Panc1 (cell line): ENCODE results near the gene FPR3. TPM values are rescaled to one million over a fixed set of nuclear protein-coding genes. Genes with fewer than 3 reads are reported as not detected.

Experiments
- ATAC-seq: fragments of 200-7000 bp; cut with Tn5 transposase; 2 replicates; pipeline ENCODE4 v1.9.1; 2020; ENCODE audit warnings: mild to moderate bottlenecking, moderate library complexity
- BruUV-seq: library from RNA; stranded (reverse); fragments of 400-500 nt; replicated peaks from 2 replicates; lab custom pipeline; 2021; lab: Mats Ljungman, UMichigan
- CTCF ChIA-PET: fragments of 300-600 bp; sonication (Branson Sonifier 250); formaldehyde crosslinking; loops from one replicate; lab custom pipeline; 2022; ENCODE audit warnings: antibody characterized with exemption; lab: Charles Lee
- POLR2A ChIA-PET: fragments of 300-600 bp; sonication (Branson Sonifier 250); formaldehyde crosslinking; loops from one replicate; lab custom pipeline; 2022; ENCODE audit warnings: antibody characterized with exemption; lab: Charles Lee
- DNase-seq: peaks from one replicate; pipeline ENCODE4 v3.0.0-alpha.2; 2010; ENCODE audit warnings: low read depth, low spot score
- H3K27ac ChIP-seq: 2 replicates; pipeline ENCODE4 v1.5.1; 2011; ENCODE audit warnings: mild to moderate bottlenecking, low read length, inconsistent platforms
- H3K27me3 ChIP-seq: fragments of 200-500 bp; sonication (Bioruptor generic); 2 replicates; pipeline ENCODE4 v1.6.0; 2014; ENCODE audit warnings: low read length, inconsistent platforms; ENCODE audit not compliant: control insufficient read depth, insufficient read depth
- H3K36me3 ChIP-seq: fragments of 200-500 bp; sonication (Bioruptor generic); 2 replicates; pipeline ENCODE4 v1.5.1; 2014; ENCODE audit warnings: inconsistent platforms, mild to moderate bottlenecking, low read length, moderate library complexity; ENCODE audit not compliant: control insufficient read depth, insufficient read depth
- H3K4me1 ChIP-seq: 2 replicates; pipeline ENCODE4 v1.5.1; 2011; ENCODE audit warnings: inconsistent platforms, mild to moderate bottlenecking, low read length, moderate library complexity; ENCODE audit not compliant: control insufficient read depth, insufficient read depth
- H3K4me3 ChIP-seq, 2 experiments: 2 replicates each; pipeline ENCODE4 v1.5.1; 2011 to 2012; ENCODE audit warnings: low read depth in 2 of 2, low read length in 2 of 2, mild to moderate bottlenecking in 2 of 2, inconsistent platforms in 1 of 2, moderate library complexity in 1 of 2
- H3K9me3 ChIP-seq: fragments of 200-500 bp; sonication (Bioruptor generic); 2 replicates; pipeline ENCODE4 v1.5.1; 2014; ENCODE audit warnings: low read depth, mild to moderate bottlenecking, inconsistent platforms, low read length, moderate library complexity; ENCODE audit not compliant: control insufficient read depth, insufficient read depth
- CTCF ChIP-seq: fragments of 450-650 bp; IDR thresholded peaks from 2 replicates; pipeline ENCODE4 v1.5.1; 2017; ENCODE audit warnings: mild to moderate bottlenecking
- POLR2AphosphoS5 ChIP-seq: IDR thresholded peaks from 2 replicates; pipeline ENCODE4 v1.6.1; 2012; ENCODE audit warnings: mild to moderate bottlenecking, low read depth, low read length, moderate library complexity
- SIN3A ChIP-seq: IDR thresholded peaks from 2 replicates; pipeline ENCODE4 v1.6.1; 2012; ENCODE audit warnings: low read depth, mild to moderate bottlenecking, low read length, moderate library complexity, borderline replicate concordance; ENCODE audit not compliant: insufficient read depth
- TCF7L2 ChIP-seq: IDR thresholded peaks from 2 replicates; pipeline ENCODE4 v1.6.1; 2011; ENCODE audit warnings: mild to moderate bottlenecking, low read depth, low read length, inconsistent platforms
- in situ Hi-C: cut with HindIII; loops from 2 replicates; pipeline ENCODE4 v1.10.0; 2016; ENCODE audit warnings: low sequenced_read_pairs, low pct_unique_long_range_greater_than_20kb
- intact Hi-C: fragments of 100-400 bp; cut with micrococcal nuclease; formaldehyde crosslinking; loops from one replicate; pipeline ENCODE4 v1.10.0; 2022; ENCODE audit not compliant: unreplicated experiment
- total RNA-seq: library from RNA; stranded (reverse); gene quantifications from one replicate; pipeline ENCODE4 v1.2.1, GENCODE V29; 2021; ENCODE audit not compliant: unreplicated experiment
- TF ChIP-seq, protein P1 (sequence below), 2 experiments: IDR thresholded peaks; 2 replicates each; pipeline ENCODE4 v1.6.1; 2011 to 2012; ENCODE audit warnings: low read depth in 2 of 2, control low read depth in 1 of 2, low read length in 1 of 2, mild to moderate bottlenecking in 1 of 2, moderate library complexity in 1 of 2; ENCODE audit not compliant: insufficient read depth in 1 of 2

The FPR3 gene
- total RNA-seq, 1 experiment from 2014 or later = 0.08 TPM

DNA sequence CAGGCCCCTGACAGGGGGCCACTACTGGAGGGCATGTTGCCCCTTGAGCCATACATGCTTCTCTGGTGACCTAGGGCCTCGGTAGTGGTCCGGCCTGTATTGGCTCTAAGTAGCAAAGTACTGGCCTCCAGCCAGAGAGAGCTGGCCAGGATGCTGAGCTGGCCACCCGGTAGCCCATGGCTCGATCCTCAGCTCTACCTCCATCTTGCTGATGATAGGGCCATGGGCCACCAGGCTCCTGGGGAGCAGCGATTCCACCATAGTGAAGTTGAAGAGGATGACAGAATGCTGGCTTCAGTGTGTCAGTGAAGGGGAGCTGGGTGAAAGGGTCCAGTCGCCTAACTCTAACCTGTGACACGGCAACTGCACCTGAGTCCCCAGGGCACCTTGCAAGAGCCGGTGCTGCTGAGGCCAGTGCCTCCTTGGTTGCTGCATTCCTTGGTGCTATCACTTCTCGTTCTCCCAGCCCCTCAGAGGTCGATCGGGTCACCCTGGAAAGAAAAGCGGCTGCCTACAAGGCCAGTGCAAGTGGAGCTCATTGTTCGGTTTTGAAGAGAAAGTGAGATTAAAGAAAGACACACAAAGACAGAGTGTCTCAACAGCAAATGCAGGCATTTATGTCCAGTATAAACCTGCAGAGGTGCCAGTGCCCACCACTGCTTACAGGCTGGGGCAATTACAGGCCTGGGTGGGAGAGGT lies 5.0 kb downstream of the FPR3 start:
- ATAC-seq = peak; percentile 34; the same call in 1 of the 2 replicates
- POLR2A ChIA-PET = no interaction called here
- TF ChIP-seq CTCF = no peak
- TF ChIP-seq SIN3A = no peak
- no peak for TF ChIP-seq POLR2AphosphoS5
- no peak for TF ChIP-seq TCF7L2
- TF ChIP-seq, protein P1, sequence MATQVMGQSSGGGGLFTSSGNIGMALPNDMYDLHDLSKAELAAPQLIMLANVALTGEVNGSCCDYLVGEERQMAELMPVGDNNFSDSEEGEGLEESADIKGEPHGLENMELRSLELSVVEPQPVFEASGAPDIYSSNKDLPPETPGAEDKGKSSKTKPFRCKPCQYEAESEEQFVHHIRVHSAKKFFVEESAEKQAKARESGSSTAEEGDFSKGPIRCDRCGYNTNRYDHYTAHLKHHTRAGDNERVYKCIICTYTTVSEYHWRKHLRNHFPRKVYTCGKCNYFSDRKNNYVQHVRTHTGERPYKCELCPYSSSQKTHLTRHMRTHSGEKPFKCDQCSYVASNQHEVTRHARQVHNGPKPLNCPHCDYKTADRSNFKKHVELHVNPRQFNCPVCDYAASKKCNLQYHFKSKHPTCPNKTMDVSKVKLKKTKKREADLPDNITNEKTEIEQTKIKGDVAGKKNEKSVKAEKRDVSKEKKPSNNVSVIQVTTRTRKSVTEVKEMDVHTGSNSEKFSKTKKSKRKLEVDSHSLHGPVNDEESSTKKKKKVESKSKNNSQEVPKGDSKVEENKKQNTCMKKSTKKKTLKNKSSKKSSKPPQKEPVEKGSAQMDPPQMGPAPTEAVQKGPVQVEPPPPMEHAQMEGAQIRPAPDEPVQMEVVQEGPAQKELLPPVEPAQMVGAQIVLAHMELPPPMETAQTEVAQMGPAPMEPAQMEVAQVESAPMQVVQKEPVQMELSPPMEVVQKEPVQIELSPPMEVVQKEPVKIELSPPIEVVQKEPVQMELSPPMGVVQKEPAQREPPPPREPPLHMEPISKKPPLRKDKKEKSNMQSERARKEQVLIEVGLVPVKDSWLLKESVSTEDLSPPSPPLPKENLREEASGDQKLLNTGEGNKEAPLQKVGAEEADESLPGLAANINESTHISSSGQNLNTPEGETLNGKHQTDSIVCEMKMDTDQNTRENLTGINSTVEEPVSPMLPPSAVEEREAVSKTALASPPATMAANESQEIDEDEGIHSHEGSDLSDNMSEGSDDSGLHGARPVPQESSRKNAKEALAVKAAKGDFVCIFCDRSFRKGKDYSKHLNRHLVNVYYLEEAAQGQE (IDR thresholded peaks at IDR 0.05; ENCODE audit: insufficient read depth in 1 of 2, low read depth in 2 of 2, low read length in 1 of 2) = no peak
- no peaks in the 10 kb centered on the region for H3K36me3 ChIP-seq
- H3K4me3 ChIP-seq = no peak overlapping the region
- H3K27ac ChIP-seq = no peak overlapping the region
- no peak for DNase-seq
- CTCF ChIA-PET = interaction anchor here (1.3 kb wide), 1 partner anchor 22 kb away, joined by 3 read pairs; no protein-coding TSS in a partner anchor
- H3K27me3 ChIP-seq = no peaks in the 10 kb centered on the region
- H3K9me3 ChIP-seq = no peaks in the 10 kb centered on the region
- in situ Hi-C loops = no loop called here
- no peaks in the 10 kb centered on the region for H3K4me1 ChIP-seq
- no TSS peak for BruUV-seq
- intact Hi-C loops = no loop called here

DNA sequence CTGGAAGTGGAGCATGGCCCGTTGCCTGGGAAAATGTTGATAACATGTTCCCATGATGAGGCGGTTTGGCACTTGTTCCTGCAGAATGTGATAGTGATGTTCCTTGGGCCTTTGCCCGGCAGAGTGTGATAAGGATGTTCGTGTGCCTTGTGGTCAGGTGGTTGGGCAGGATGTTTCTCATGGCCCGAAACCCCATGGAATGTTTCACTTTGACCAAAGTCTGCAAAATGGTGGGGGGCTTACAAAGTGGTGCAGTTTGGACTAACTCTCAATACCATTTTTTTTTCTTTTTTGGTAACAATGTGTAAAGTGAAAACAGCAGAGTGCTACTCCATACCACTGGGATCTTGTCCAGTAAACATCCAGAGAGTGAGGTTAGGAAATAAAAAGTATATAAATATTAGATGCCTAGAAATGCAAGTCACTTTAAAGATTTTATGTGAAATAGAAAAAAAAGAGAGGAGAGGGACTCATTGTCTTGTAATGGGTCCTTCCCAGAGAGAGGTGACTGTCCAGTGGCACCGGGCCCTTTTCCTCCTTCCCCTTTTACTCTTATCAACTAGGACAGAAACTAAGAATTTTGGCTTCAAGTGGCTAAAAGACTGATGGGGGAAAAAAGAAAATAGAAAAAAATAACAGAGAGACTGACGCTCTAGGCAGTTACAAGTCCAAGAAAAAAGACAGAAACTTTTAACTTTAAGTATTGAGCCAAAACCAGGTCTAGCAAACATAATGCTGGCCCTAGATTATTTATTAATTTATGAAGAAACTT lies 5.7 kb downstream of the FPR3 start:
- no peak for ATAC-seq
- no peaks in the 10 kb centered on the region for H3K27me3 ChIP-seq
- H3K4me1 ChIP-seq = no peaks in the 10 kb centered on the region
- H3K4me3 ChIP-seq = no peak overlapping the region
- in situ Hi-C loops (no loop called here), intact Hi-C loops (no loop called here)
- no peaks in the 10 kb centered on the region for H3K9me3 ChIP-seq
- H3K27ac ChIP-seq = no peak overlapping the region
- CTCF ChIA-PET = no interaction called here
- TF ChIP-seq, protein P1 (IDR thresholded peaks at IDR 0.05; ENCODE audit: insufficient read depth in 1 of 2, low read depth in 2 of 2, low read length in 1 of 2) = no peak
- TF ChIP-seq TCF7L2 (no peak), SIN3A (no peak), POLR2AphosphoS5 (no peak), CTCF (no peak)
- POLR2A ChIA-PET = no interaction called here
- no TSS peak for BruUV-seq
- no peak for DNase-seq
- H3K36me3 ChIP-seq = no peaks in the 10 kb centered on the region
